OCI-LY7 (cell line): ENCODE measurements around the gene SLC22A12.

ENCODE experiments used
- CTCF ChIP-seq: fragments of 200-600 bp; sonication (generic); conservative IDR thresholded peaks from 2 replicates; pipeline ENCODE4 v1.5.1; 2014; ENCODE audit warnings: mild to moderate bottlenecking, antibody characterized with exemption, low read length, moderate library complexity, mixed read lengths
- EZH2phosphoT487 ChIP-seq: fragments of 200-600 bp; sonication (generic); IDR thresholded peaks from 2 replicates; pipeline ENCODE4 v1.6.1; 2018; ENCODE audit warnings: low read depth, borderline replicate concordance, mild to moderate bottlenecking, mixed run types, antibody characterized with exemption, low read length, moderate library complexity, mixed read lengths

GRCh38 chr11:64582885-64583284, 8.1 kb upstream of the SLC22A12 start:
- TF ChIP-seq CTCF (no peak), EZH2phosphoT487 (no peak)
